CD4-positive, alpha-beta T cell treated with Interleukin-12 subunit alpha and Interleukin-12 subunit beta, for 1 hour (primary cell): ENCODE results near the gene FAM151A.

Source experiments
- DNase-seq: peaks from one replicate; pipeline ENCODE4 v3.0.0-alpha.2; 2020

FAM151A gene

DNA sequence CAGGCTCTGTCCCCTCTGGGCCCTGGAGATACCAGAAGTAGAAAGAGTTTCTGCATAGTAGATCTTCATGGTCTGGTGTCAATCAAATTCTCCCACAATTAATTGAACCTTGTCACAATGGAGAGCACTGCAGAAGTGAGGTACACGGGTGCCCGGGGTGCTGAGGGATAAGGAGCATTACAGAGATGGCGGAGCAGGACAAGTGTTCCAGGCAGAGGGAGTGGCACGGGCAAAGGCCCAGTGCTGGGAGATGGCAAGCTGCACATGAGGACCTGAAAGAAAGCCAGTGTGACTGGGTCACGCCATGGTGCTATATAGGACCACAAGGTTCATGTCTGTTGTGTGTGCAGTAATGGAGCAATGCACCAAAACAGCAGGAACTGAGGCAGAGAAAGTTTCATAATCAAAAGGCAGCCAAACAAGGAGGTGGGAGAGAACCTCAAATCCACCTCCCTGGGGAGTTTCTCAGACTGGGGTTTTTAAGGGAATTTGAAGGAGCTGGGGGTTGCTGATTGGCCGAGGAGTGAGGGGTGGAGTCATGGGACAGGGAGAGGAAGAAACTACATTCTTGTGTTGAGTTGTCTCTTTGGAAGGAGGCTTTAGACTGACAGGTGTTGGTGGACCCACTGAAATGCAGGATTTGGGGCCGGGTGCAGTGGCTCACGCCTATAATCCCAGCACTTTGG, 47.6 kb downstream of the FAM151A start:
- no peak for DNase-seq

DNA sequence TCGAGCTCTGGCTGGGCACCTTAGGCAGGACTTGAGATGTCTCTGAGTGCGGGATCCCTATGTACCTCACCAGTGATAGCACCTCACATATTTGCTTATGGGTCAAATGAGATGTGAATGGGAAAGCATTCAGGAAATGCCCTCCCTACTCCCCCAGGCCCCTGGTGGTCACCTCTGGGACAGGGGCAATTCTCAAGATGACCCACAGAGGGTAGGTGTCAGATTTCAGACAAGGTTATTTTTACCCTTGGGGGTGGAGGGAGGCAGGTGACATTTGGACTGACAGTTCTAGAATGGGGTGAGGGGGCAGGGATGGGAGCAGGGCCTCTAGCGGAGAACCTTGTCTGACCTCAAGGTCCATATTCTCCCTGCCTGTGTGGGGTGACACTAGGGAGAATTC, 48.2 kb downstream of the FAM151A start:
- DNase-seq: no peak

DNA sequence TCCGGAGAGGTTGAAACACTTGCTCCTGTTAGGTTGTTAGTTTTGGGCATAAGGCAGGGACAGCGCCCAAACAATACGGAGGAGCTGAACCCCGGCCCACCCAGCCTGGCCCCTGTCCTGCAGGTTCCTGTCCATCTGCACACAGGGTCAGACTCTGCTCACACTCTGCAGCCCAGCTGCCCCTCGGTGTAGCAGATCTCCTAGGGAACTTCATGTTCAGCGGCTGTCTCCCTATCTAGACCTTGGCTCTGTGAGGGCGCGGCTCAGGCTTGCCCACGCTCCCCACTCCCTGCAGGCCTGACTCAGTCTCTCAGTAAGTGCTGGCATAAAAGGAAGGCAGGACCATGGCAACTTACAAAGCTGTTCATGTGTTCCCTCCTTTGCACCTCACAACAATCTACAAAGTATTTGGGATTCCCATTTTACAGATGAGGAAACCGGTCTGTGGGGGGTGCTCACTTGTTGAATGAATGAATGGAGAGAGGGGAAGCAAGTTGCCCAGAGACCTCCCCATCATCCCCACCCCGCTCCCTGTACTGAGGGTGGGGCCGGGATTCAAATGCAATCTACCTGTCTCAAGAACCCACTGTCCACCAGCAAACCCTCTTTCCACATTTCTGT, 49.1 kb downstream of the FAM151A start:
- DNase-seq: no peak

- DNase-seq: no peak
Observed at GRCh38 chr1:54572542-54572850, 50.8 kb downstream of the FAM151A start.

GRCh38 chr1:54571803-54572541, 51.4 kb downstream of the FAM151A start:
- no peak for DNase-seq

DNA sequence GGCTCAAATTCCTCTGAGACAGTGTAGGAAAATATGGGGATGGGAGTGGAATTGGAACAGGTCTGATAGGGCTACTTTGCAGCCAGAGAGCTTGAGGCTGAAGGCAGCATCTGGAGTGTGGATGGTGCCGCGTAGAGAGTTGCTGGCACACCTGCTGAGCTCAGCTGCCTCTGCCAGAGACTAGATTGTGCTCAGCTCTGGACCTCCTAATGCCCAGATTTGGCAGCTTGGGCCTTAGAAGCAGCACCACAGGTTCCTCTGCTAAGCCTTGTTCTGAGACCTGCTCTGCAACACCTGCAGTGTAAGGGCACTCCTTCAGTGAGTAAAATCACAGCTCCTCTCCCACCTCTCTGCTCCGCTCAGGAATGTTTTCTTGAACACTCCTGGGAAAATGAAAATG, 52.0 kb downstream of the FAM151A start:
- no peak for DNase-seq

- DNase-seq: no peak
Observed at GRCh38 chr1:54570161-54570560, 53.2 kb downstream of the FAM151A start.

DNA sequence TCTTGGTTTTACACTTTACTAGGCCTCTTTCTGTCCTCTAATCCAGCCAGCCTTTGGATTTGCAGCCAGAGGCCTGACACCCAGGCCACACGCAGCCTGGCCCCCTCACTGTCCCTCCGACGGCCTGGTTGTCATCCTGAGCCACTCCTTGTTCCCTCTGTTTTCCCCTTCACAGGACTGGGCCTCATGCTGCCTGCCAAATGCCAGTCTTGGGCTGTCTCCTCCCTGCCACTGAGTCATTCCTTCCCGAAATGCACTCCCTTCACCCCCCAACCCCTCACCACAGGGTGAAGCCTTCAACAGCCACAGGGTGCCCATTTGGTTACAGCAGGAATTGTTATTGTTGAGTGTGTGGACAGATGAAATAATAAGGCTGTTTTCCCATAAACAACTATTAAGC, 54.0 kb downstream of the FAM151A start:
- no peak for DNase-seq

DNA sequence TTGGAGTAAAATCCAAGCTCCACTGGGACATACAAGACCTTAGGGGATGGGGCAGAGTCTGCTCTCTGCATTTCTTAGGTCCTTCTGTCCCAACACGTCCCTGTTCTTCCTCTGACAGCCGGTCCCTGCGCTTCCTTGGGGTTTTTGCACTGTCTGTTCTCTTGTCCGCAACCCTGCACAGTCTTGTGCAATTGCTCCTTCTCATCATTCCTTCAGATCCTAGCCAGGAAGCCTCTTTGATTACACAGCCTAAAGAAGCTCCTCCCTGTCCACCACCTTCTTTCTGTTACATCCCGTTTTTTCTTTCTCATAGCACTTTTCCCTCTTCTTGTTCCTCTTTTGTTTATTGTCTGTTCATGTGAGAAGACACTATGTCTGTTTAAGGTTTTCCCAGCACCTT, 55.4 kb downstream of the FAM151A start:
- DNase-seq: no peak

DNA sequence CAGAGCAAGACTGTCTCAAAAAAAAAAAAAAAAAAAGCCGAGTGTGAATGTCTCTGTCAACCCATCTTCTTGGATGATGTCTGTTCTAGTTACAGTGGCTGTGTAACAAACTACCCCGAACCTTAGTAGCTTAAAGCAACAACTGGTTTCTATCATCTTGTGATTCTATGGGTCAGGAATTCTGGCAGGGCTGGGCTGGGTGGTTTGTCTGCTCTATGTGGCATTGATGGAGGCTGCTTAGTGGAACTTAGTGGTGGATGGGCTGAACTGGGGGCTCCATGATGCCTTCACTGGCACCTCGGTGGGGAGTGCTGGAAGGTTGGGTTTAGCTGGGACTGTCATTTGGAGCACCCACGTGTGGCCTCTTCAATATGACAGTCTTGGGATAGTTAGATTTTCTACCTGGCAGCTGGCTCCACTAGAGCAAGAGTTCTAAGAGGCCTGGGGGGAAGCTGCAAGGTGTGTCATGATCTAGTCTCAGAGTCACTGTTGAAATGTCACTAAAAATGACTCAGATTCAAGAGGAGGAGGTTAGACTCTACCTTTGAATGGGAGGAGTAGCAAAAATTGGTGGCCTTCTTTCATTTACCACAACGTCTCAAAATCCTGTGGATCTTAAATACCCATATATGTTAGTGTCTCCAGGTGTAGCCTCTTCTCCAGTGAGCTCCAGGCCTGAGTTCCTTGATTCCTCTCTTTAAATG, 56.7 kb downstream of the FAM151A start:
- DNase-seq: no peak

GRCh38 chr1:54565113-54565501, 58.2 kb downstream of the FAM151A start:
- no peak for DNase-seq

DNA sequence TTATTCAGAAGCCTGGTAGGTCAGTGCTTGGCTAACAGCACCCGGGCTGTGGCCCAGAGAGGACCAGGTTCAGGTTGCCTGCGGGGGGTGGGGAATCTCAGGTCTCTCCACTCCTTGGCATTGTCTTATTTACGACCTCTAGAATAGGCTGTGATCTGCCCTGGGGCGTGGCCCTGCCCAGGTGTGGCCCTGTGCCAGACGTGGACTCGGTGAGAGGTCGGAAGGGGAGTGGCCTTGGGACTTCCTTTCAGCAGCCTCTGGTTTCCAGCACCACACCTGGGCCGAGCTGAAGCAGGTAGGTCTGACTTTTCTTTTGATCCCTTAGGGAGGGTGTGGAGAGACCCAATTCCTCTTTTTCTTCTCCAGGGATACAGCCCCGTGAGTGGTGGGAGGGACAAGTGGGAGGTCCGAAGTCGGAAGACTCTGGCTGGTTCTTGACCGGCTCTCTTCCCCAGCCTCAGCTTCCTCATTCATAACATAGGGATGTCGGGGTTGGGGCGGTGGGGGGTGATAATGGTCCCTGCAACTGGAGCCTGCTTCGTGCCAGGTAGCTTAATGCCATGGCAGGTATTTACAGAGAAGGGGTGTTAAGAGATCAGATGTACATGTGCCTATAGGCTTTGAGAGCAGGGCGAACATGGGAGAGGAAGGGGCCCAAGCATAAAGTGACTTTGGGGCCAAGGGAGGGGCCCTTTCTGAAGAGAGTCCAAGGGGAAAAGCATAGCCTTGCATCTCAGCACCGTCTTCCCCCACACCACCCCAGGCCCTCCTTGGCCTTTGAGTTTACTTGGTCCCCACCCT, 58.8 kb downstream of the FAM151A start:
- DNase-seq: no peak

DNA sequence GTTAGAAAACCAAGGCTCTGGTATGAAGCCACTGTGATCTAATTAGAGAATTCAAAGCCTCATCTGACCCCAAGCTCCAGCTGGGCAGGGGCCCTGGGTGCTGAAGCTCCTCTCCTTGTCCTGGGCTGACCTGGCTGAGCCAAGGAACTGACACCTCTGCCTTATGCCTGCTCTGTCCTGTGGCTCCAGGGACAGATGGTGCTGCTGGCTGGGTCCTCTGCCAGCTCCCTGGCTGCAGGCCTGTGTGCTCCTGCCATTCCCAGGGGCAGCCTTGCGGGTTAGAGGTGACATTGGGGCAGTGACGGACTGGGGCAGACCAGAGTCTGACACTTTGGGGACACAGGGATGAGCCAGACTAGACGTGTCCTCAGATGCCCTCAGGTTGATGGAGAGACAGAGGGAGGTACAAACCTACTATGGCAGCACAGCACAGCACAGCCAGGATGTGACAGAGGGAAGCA, 63.5 kb downstream of the FAM151A start:
- DNase-seq: no peak
